ENCODE data around the gene ABI3BP. TPM values are rescaled to one million over a fixed set of nuclear protein-coding genes. Genes with fewer than 3 reads are reported as not detected.

The ABI3BP gene
- total RNA-seq, 1 experiment from 2014 or later = 0.74 TPM

- H3K4me3 Mint-ChIP-seq = peak overlapping the region; percentile 91
- ChIA-PET POLR2A (interaction anchor here (0.8 kb wide), 1 partner anchor 20 kb away, joined by 3 read pairs; no protein-coding TSS in a partner anchor), CTCF (interaction anchor here (0.7 to 2.5 kb wide), 11 partner anchors 12 to 248 kb away, joined by 3 to 17 read pairs (median 4); partner anchors contain the start of gene TMEM45A)
- ATAC-seq = peak; percentile 17
- TF ChIP-seq SMAD4 (CRISPR knock-in tag; IDR thresholded peaks at IDR 0.05) = no peak
- TF ChIP-seq, protein P1, sequence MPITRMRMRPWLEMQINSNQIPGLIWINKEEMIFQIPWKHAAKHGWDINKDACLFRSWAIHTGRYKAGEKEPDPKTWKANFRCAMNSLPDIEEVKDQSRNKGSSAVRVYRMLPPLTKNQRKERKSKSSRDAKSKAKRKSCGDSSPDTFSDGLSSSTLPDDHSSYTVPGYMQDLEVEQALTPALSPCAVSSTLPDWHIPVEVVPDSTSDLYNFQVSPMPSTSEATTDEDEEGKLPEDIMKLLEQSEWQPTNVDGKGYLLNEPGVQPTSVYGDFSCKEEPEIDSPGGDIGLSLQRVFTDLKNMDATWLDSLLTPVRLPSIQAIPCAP (CRISPR knock-in tag; IDR thresholded peaks at IDR 0.05) = no peak
- no peak for TF ChIP-seq NFYB (CRISPR knock-in tag; conservative IDR thresholded peaks at IDR 0.05; ENCODE audit: low read depth)
- no peak for TF ChIP-seq ZNF317 (CRISPR knock-in tag; IDR thresholded peaks at IDR 0.05; ENCODE audit: borderline replicate concordance, low read depth)
- no peak for TF ChIP-seq ZNF232 (CRISPR knock-in tag; IDR thresholded peaks at IDR 0.05)
- peak overlapping the region; percentile 97 for H3K27ac Mint-ChIP-seq
- H3K4me1 Mint-ChIP-seq = peaks cover 21% of the 10 kb centered on the region
- H3K36me3 Mint-ChIP-seq = peaks cover 28% of the 10 kb centered on the region
- H3K27me3 Mint-ChIP-seq (ENCODE audit: low read depth) = peaks cover 37% of the 10 kb centered on the region
- peaks cover 10% of the 10 kb centered on the region for H3K9me3 Mint-ChIP-seq
- DNase-seq (ENCODE audit: low spot score) = no peak
Observed at GRCh38 chr3:100710261-100710968, 282.8 kb downstream of the ABI3BP start.

- ATAC-seq (peak; percentile 33), DNase-seq (ENCODE audit: low spot score) (peak; percentile 64)
- Mint-ChIP-seq H3K4me3 (peak overlapping the region; percentile 91), H3K27ac (0 out of 2 replicates have a peak overlapping the region, but pooled peaks have one; percentile 97), H3K4me1 (peaks cover 21% of the 10 kb centered on the region), H3K9me3 (peaks cover 10% of the 10 kb centered on the region), H3K36me3 (peaks cover 23% of the 10 kb centered on the region), H3K27me3 (ENCODE audit: low read depth) (peaks cover 43% of the 10 kb centered on the region)
- ChIA-PET CTCF (interaction anchor here (1.2 to 2.5 kb wide), 9 partner anchors 11 to 247 kb away, joined by 3 to 17 read pairs (median 5); partner anchors contain the start of gene TMEM45A), POLR2A (interaction anchor here (0.8 to 1.0 kb wide), 3 partner anchors 10 to 21 kb away, joined by 3 to 4 read pairs (median 4); no protein-coding TSS in a partner anchor)
- TF ChIP-seq, protein P2, sequence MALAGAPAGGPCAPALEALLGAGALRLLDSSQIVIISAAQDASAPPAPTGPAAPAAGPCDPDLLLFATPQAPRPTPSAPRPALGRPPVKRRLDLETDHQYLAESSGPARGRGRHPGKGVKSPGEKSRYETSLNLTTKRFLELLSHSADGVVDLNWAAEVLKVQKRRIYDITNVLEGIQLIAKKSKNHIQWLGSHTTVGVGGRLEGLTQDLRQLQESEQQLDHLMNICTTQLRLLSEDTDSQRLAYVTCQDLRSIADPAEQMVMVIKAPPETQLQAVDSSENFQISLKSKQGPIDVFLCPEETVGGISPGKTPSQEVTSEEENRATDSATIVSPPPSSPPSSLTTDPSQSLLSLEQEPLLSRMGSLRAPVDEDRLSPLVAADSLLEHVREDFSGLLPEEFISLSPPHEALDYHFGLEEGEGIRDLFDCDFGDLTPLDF (CRISPR knock-in tag; IDR thresholded peaks at IDR 0.05) = no peak
- TF ChIP-seq, protein P3, sequence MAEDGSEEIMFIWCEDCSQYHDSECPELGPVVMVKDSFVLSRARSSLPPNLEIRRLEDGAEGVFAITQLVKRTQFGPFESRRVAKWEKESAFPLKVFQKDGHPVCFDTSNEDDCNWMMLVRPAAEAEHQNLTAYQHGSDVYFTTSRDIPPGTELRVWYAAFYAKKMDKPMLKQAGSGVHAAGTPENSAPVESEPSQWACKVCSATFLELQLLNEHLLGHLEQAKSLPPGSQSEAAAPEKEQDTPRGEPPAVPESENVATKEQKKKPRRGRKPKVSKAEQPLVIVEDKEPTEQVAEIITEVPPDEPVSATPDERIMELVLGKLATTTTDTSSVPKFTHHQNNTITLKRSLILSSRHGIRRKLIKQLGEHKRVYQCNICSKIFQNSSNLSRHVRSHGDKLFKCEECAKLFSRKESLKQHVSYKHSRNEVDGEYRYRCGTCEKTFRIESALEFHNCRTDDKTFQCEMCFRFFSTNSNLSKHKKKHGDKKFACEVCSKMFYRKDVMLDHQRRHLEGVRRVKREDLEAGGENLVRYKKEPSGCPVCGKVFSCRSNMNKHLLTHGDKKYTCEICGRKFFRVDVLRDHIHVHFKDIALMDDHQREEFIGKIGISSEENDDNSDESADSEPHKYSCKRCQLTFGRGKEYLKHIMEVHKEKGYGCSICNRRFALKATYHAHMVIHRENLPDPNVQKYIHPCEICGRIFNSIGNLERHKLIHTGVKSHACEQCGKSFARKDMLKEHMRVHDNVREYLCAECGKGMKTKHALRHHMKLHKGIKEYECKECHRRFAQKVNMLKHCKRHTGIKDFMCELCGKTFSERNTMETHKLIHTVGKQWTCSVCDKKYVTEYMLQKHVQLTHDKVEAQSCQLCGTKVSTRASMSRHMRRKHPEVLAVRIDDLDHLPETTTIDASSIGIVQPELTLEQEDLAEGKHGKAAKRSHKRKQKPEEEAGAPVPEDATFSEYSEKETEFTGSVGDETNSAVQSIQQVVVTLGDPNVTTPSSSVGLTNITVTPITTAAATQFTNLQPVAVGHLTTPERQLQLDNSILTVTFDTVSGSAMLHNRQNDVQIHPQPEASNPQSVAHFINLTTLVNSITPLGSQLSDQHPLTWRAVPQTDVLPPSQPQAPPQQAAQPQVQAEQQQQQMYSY (CRISPR knock-in tag; IDR thresholded peaks at IDR 0.05) = no peak
- TF ChIP-seq, protein P4, sequence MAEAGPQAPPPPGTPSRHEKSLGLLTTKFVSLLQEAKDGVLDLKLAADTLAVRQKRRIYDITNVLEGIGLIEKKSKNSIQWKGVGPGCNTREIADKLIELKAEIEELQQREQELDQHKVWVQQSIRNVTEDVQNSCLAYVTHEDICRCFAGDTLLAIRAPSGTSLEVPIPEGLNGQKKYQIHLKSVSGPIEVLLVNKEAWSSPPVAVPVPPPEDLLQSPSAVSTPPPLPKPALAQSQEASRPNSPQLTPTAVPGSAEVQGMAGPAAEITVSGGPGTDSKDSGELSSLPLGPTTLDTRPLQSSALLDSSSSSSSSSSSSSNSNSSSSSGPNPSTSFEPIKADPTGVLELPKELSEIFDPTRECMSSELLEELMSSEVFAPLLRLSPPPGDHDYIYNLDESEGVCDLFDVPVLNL (CRISPR knock-in tag; IDR thresholded peaks at IDR 0.05; ENCODE audit: borderline replicate concordance, low read depth) = no peak
- TF ChIP-seq, protein P5, sequence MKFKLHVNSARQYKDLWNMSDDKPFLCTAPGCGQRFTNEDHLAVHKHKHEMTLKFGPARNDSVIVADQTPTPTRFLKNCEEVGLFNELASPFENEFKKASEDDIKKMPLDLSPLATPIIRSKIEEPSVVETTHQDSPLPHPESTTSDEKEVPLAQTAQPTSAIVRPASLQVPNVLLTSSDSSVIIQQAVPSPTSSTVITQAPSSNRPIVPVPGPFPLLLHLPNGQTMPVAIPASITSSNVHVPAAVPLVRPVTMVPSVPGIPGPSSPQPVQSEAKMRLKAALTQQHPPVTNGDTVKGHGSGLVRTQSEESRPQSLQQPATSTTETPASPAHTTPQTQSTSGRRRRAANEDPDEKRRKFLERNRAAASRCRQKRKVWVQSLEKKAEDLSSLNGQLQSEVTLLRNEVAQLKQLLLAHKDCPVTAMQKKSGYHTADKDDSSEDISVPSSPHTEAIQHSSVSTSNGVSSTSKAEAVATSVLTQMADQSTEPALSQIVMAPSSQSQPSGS (CRISPR knock-in tag; IDR thresholded peaks at IDR 0.05; ENCODE audit: borderline replicate concordance, low read depth) = no peak
- TF ChIP-seq ESRRA (CRISPR knock-in tag; IDR thresholded peaks at IDR 0.05; ENCODE audit: borderline replicate concordance) = no peak
- TF ChIP-seq, protein P6, sequence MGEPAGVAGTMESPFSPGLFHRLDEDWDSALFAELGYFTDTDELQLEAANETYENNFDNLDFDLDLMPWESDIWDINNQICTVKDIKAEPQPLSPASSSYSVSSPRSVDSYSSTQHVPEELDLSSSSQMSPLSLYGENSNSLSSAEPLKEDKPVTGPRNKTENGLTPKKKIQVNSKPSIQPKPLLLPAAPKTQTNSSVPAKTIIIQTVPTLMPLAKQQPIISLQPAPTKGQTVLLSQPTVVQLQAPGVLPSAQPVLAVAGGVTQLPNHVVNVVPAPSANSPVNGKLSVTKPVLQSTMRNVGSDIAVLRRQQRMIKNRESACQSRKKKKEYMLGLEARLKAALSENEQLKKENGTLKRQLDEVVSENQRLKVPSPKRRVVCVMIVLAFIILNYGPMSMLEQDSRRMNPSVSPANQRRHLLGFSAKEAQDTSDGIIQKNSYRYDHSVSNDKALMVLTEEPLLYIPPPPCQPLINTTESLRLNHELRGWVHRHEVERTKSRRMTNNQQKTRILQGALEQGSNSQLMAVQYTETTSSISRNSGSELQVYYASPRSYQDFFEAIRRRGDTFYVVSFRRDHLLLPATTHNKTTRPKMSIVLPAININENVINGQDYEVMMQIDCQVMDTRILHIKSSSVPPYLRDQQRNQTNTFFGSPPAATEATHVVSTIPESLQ (CRISPR knock-in tag; IDR thresholded peaks at IDR 0.05) = no peak
- TF ChIP-seq TEAD1 (CRISPR knock-in tag; IDR thresholded peaks at IDR 0.05) = no peak
- no peak for TF ChIP-seq TEAD4 (CRISPR knock-in tag; IDR thresholded peaks at IDR 0.05)
- TF ChIP-seq ELF4 (CRISPR knock-in tag; IDR thresholded peaks at IDR 0.05; ENCODE audit: low read depth) = no peak
Observed at GRCh38 chr3:100709842-100710260, 283.4 kb downstream of the ABI3BP start.
